HG03457 (cell line): Measurements from ENCODE around the gene CACNA1C.

ENCODE experiments used
- ATAC-seq: cut with Tn5 transposase; IDR thresholded peaks from one replicate; pipeline ENCODE4 v1.9.1; 2021; ENCODE audit warnings: moderate number of reproducible peaks; ENCODE audit not compliant: unreplicated experiment

Gene CACNA1C

GRCh38 chr12:2334689-2335088, 281.9 kb downstream of the CACNA1C start:
- ATAC-seq, result no peak

- ATAC-seq, result no peak
Observed at GRCh38 chr12:2335109-2335508, 282.3 kb downstream of the CACNA1C start.

GRCh38 chr12:2335513-2335912, 282.7 kb downstream of the CACNA1C start:
- ATAC-seq, result no peak

GRCh38 chr12:2335916-2336315, 283.1 kb downstream of the CACNA1C start:
- no peak for ATAC-seq

- no peak for ATAC-seq
Observed at GRCh38 chr12:2336409-2336829, 283.6 kb downstream of the CACNA1C start.

GRCh38 chr12:2337031-2338010, 284.5 kb downstream of the CACNA1C start:
- no peak for ATAC-seq

DNA sequence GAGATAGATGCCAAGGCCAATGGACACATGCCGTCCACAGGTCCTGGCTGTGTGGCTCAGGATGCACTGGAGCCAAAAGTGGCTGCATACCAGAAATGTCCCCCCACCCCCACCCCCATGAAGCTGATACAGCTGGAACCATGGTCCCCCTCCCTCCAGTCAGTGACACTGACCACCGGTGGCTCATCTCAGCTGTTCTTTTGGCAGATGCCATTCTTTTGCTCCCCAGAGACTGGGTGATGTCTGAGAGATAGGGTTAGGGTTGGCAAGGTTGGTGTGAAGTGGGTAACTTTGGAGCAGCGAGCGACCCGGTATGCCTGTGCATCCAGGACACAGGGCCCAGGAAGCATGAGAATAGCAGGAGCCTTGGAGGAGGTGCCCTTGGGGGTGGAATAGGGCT, 285.6 kb downstream of the CACNA1C start:
- no peak for ATAC-seq

- ATAC-seq, result no peak
Observed at GRCh38 chr12:2338991-2339431, 286.2 kb downstream of the CACNA1C start.

- no peak for ATAC-seq
Observed at GRCh38 chr12:2341051-2341751, 288.4 kb downstream of the CACNA1C start.

- no peak for ATAC-seq
Observed at GRCh38 chr12:2341871-2342270, 289.1 kb downstream of the CACNA1C start.

- ATAC-seq, result no peak
Observed at GRCh38 chr12:2343681-2344080, 290.9 kb downstream of the CACNA1C start.

GRCh38 chr12:2344476-2344875, 291.7 kb downstream of the CACNA1C start:
- ATAC-seq, result no peak

GRCh38 chr12:2344885-2345284, 292.1 kb downstream of the CACNA1C start:
- no peak for ATAC-seq

DNA sequence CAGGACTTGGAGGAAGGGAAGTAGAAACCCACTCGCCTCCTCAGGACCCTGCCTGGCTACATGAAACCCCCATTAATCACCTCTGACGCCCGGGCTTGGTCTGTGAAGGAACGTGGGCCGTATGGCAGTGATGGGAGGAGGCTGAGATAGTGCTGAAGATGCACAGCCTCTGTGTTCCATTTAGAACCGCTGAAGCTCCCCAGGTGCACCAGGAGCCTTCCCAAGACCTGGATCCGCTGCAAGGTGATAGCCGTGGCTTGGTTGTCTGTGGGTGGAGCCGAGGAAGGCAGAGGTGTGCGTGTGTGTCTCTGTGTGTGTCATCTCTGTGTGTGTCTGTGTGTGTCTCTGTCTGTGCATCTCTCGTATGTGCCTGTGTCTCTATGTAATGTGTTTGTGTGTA, 293.1 kb downstream of the CACNA1C start:
- no peak for ATAC-seq

- no peak for ATAC-seq
Observed at GRCh38 chr12:2346416-2346815, 293.6 kb downstream of the CACNA1C start.

GRCh38 chr12:2347137-2347843, 294.5 kb downstream of the CACNA1C start:
- ATAC-seq, result no peak

DNA sequence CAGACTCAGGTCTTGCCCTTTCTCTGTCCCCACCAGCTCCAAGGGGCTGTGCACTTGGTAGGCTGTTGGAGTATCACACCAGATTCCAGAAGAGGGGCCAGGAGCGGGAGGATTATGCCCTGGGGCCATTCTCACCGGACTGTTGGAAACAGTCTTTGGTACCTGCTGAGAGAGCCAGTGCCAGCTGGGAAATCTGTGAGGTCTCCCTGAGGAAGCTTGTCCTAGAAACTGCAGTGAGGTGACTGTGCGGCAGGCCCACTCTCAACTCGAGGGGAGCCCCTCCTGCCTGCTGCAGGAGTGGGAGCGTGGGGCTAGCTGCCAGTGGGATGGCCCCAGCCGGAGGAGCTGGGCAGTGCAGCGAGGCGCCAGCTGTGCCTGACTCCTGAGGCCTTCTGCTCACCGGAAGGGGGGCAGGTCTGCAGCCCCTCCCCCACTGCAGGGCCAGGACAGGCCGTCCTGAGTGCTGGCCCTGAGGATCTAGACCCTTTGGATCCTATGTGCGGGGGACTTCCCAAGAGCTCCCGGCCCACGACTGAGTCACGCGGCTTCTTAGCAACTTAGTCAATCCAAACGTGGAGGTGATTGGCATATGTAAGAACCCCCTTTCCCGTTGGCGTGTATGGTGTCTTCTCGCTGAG, 295.2 kb downstream of the CACNA1C start:
- ATAC-seq, result no peak

DNA sequence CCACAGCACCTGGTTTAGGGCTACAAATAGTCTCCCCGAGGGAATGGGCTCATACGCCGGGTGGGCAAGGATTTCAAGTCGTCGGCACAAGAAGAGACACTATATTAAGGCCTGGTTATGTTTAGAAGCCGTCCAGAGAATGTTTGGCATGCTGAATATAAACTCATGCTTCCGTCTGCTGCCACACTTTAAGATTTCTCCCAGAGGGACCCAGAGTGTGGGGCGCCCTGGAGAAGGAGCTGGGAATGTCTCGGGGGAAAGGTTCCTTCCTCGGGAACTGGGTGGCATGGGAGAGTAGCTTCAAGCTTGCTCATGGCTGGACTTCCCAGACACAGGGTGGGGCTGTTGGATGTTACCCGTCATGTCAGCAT, 295.7 kb downstream of the CACNA1C start:
- no peak for ATAC-seq

DNA sequence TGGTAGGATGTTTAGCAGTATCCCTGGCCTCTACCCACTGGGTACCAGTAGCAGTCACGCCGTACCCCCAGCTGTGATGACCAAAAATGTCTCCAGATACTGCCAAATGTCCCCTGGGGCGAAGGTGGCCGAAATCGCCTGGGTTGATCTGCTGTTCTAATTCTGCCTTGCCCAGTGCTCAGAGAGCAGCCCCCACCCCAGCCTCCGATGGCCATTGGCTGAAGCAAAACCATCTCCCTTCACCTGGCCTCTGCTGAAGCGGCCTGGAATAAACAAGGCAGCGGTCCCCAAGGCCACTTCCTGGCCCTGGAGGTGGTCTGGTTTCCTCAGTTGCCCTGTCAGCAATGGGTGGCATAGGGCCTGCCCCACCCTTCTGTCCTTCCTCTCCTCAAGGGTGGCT, 298.4 kb downstream of the CACNA1C start:
- no peak for ATAC-seq

GRCh38 chr12:2352203-2352602, 299.4 kb downstream of the CACNA1C start:
- ATAC-seq, result no peak

- no peak for ATAC-seq
Observed at GRCh38 chr12:2353281-2353680, 300.5 kb downstream of the CACNA1C start.
